ENCODE data around the gene NISCH.

DNA sequence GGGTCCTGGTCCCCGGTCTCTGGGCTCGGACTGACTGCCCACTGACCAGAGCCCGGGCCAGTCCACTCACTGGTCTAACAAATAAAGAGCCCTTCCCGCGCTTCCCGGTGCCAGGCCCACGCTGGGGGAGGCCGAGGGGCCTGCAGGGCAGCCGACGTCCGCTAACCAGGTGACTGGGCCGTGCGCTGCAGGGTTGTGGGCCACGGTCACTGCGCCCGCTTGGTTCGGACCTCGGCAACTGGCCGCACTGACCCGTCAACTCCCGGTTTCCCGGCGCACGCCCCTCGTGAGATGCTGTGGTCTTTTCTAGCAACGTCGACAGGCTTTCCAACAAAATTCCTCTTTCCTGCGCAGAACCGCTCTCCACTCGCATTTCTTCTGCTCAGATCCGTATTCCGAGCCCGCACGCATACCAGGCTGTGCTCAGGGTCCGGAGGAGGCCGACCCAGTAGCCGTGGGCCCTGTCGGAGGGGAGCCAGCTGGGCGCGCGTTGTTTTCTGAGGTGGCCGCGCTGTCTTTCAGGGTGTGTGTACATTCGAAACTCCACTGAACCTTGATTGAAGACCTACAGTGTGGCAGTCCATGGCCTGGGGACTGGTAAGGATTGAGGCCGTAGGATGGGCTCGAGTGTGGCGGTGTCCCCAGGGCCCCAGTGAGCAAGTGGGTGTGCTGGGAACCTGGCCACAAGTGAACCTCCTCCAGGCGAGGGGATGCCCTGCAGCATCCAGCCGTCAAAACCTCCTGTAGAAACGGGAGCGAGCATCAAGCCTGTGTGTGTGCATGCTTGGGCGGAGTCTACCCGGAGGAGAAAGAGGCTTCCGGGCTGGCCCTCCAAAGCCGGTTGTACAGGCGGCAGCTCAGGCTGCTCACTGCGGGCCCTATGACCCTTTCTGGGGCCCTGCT, 79.1 kb downstream of the NISCH start:
- no peak for TF ChIP-seq CTCF (IDR thresholded peaks at IDR 0.05)
- TF ChIP-seq, protein P1, sequence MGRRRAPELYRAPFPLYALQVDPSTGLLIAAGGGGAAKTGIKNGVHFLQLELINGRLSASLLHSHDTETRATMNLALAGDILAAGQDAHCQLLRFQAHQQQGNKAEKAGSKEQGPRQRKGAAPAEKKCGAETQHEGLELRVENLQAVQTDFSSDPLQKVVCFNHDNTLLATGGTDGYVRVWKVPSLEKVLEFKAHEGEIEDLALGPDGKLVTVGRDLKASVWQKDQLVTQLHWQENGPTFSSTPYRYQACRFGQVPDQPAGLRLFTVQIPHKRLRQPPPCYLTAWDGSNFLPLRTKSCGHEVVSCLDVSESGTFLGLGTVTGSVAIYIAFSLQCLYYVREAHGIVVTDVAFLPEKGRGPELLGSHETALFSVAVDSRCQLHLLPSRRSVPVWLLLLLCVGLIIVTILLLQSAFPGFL (CRISPR knock-in tag; IDR thresholded peaks at IDR 0.05; ENCODE audit: borderline replicate concordance), result no peak
- TF ChIP-seq HMGA2 (CRISPR knock-in tag; IDR thresholded peaks at IDR 0.05), result no peak
- TF ChIP-seq, protein P2, sequence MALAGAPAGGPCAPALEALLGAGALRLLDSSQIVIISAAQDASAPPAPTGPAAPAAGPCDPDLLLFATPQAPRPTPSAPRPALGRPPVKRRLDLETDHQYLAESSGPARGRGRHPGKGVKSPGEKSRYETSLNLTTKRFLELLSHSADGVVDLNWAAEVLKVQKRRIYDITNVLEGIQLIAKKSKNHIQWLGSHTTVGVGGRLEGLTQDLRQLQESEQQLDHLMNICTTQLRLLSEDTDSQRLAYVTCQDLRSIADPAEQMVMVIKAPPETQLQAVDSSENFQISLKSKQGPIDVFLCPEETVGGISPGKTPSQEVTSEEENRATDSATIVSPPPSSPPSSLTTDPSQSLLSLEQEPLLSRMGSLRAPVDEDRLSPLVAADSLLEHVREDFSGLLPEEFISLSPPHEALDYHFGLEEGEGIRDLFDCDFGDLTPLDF (CRISPR knock-in tag; IDR thresholded peaks at IDR 0.05), result no peak
- TF ChIP-seq NR3C1 (CRISPR knock-in tag; conservative IDR thresholded peaks at IDR 0.05; ENCODE audit: low read depth), result no peak
- no peak for TF ChIP-seq ETV6 (CRISPR knock-in tag; IDR thresholded peaks at IDR 0.05)
- TF ChIP-seq ARID4B (CRISPR knock-in tag; IDR thresholded peaks at IDR 0.05; ENCODE audit: borderline replicate concordance), result no peak
- TF ChIP-seq NR2C2 (CRISPR knock-in tag; IDR thresholded peaks at IDR 0.05), result no peak
- TF ChIP-seq, protein P3, sequence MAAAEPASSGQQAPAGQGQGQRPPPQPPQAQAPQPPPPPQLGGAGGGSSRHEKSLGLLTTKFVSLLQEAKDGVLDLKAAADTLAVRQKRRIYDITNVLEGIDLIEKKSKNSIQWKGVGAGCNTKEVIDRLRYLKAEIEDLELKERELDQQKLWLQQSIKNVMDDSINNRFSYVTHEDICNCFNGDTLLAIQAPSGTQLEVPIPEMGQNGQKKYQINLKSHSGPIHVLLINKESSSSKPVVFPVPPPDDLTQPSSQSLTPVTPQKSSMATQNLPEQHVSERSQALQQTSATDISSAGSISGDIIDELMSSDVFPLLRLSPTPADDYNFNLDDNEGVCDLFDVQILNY (CRISPR knock-in tag; IDR thresholded peaks at IDR 0.05), result no peak
- TF ChIP-seq MXD4 (CRISPR knock-in tag; IDR thresholded peaks at IDR 0.05; ENCODE audit: borderline replicate concordance), result no peak
- no peak for TF ChIP-seq OVOL2 (CRISPR knock-in tag; IDR thresholded peaks at IDR 0.05; ENCODE audit: borderline replicate concordance)
- TF ChIP-seq HMGXB4 (CRISPR knock-in tag; IDR thresholded peaks at IDR 0.05), result 0 out of 2 replicates have a peak, but pooled peaks have one; percentile 53
- TF ChIP-seq, protein P4, sequence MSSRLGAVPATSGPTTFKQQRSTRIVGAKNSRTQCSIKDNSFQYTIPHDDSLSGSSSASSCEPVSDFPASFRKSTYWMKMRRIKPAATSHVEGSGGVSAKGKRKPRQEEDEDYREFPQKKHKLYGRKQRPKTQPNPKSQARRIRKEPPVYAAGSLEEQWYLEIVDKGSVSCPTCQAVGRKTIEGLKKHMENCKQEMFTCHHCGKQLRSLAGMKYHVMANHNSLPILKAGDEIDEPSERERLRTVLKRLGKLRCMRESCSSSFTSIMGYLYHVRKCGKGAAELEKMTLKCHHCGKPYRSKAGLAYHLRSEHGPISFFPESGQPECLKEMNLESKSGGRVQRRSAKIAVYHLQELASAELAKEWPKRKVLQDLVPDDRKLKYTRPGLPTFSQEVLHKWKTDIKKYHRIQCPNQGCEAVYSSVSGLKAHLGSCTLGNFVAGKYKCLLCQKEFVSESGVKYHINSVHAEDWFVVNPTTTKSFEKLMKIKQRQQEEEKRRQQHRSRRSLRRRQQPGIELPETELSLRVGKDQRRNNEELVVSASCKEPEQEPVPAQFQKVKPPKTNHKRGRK (CRISPR knock-in tag; IDR thresholded peaks at IDR 0.05; ENCODE audit: borderline replicate concordance), result no peak
- no peak for TF ChIP-seq CBFB (CRISPR knock-in tag; IDR thresholded peaks at IDR 0.05; ENCODE audit: low read depth)
